Measurements from ENCODE around the gene DHRSX.

The DHRSX gene

GRCh38 chrX:2501559-2502102 lies 855 bp upstream of the DHRSX start:
- in situ Hi-C loops (cut with MboI; ENCODE audit: low pct_unique_long_range_greater_than_20kb, low sequenced_read_pairs): no loop called here

GRCh38 chrX:2500091-2500802 lies 529 bp downstream of the DHRSX start:
- in situ Hi-C loops (cut with MboI; ENCODE audit: low pct_unique_long_range_greater_than_20kb, low sequenced_read_pairs): no loop called here

More at GRCh38 chrX:2501559-2502102, 855 bp upstream of the DHRSX start:
- DNase-seq: no peak

GRCh38 chrX:2499507-2499906 lies 1.3 kb downstream of the DHRSX start:
- no peak for DNase-seq
- in situ Hi-C loops (cut with MboI; ENCODE audit: low pct_unique_long_range_greater_than_20kb, low sequenced_read_pairs): no loop called here

More at GRCh38 chrX:2500091-2500802, 529 bp downstream of the DHRSX start:
- DNase-seq: peak; percentile 60

- peak; percentile 74 for DNase-seq
- in situ Hi-C loops (cut with MboI; ENCODE audit: low pct_unique_long_range_greater_than_20kb, low sequenced_read_pairs): no loop called here
Observed at GRCh38 chrX:2498781-2499302, 1.9 kb downstream of the DHRSX start.

GRCh38 chrX:2497961-2498780 lies 2.6 kb downstream of the DHRSX start:
- peak; percentile 41 for DNase-seq
- in situ Hi-C loops (cut with MboI; ENCODE audit: low pct_unique_long_range_greater_than_20kb, low sequenced_read_pairs): no loop called here

- in situ Hi-C loops (cut with MboI; ENCODE audit: low pct_unique_long_range_greater_than_20kb, low sequenced_read_pairs): no loop called here
Observed at GRCh38 chrX:2495595-2495994, 5.2 kb downstream of the DHRSX start.

GRCh38 chrX:2492531-2493218 lies 8.1 kb downstream of the DHRSX start:
- DNase-seq: no peak
- in situ Hi-C loops (cut with MboI; ENCODE audit: low pct_unique_long_range_greater_than_20kb, low sequenced_read_pairs): no loop called here

More at GRCh38 chrX:2495595-2495994, 5.2 kb downstream of the DHRSX start:
- DNase-seq: no peak

GRCh38 chrX:2490634-2491033 lies 10.1 kb downstream of the DHRSX start:
- no peak for DNase-seq
- in situ Hi-C loops (cut with MboI; ENCODE audit: low pct_unique_long_range_greater_than_20kb, low sequenced_read_pairs): no loop called here

- no peak for DNase-seq
- in situ Hi-C loops (cut with MboI; ENCODE audit: low pct_unique_long_range_greater_than_20kb, low sequenced_read_pairs): no loop called here
Observed at GRCh38 chrX:2489446-2490445, 11.0 kb downstream of the DHRSX start.

GRCh38 chrX:2488621-2489285 lies 12.0 kb downstream of the DHRSX start:
- DNase-seq: no peak
- in situ Hi-C loops (cut with MboI; ENCODE audit: low pct_unique_long_range_greater_than_20kb, low sequenced_read_pairs): no loop called here

- in situ Hi-C loops (cut with MboI; ENCODE audit: low pct_unique_long_range_greater_than_20kb, low sequenced_read_pairs): no loop called here
- DNase-seq: no peak
Observed at GRCh38 chrX:2487366-2487765, 13.4 kb downstream of the DHRSX start.

- in situ Hi-C loops (cut with MboI; ENCODE audit: low pct_unique_long_range_greater_than_20kb, low sequenced_read_pairs): no loop called here
Observed at GRCh38 chrX:2486476-2487133, 14.2 kb downstream of the DHRSX start.

GRCh38 chrX:2485789-2486345 lies 14.9 kb downstream of the DHRSX start:
- no peak for DNase-seq
- in situ Hi-C loops (cut with MboI; ENCODE audit: low pct_unique_long_range_greater_than_20kb, low sequenced_read_pairs): no loop called here

More at GRCh38 chrX:2486476-2487133, 14.2 kb downstream of the DHRSX start:
- no peak for DNase-seq

GRCh38 chrX:2484721-2485648 lies 15.8 kb downstream of the DHRSX start:
- in situ Hi-C loops (cut with MboI; ENCODE audit: low pct_unique_long_range_greater_than_20kb, low sequenced_read_pairs): no loop called here
- no peak for DNase-seq

GRCh38 chrX:2484256-2484655 lies 16.5 kb downstream of the DHRSX start:
- in situ Hi-C loops (cut with MboI; ENCODE audit: low pct_unique_long_range_greater_than_20kb, low sequenced_read_pairs): no loop called here
- no peak for DNase-seq
